SK-N-SH (cell line): ENCODE measurements around the gene LSMEM2. TPM values are rescaled to one million over a fixed set of nuclear protein-coding genes. Genes with fewer than 3 reads are reported as not detected.
"Not testable (repeated sequence)": the region's sequence is repeated elsewhere in the genome, so short reads cannot be mapped to it uniquely, and the experiment has no call there.

Experiments used
- CTCF ChIA-PET: fragments of 300-600, 350-600 bp; formaldehyde crosslinking; extraction: SDS; loops from one replicate; lab custom pipeline; 2021; lab: Yijun Ruan, JAX
- POLR2A ChIA-PET: fragments of 350-600 bp; sonication (Branson Sonifier 250); formaldehyde crosslinking; extraction: SDS; loops from one replicate; lab custom pipeline; 2020; ENCODE audit warnings: antibody characterized with exemption, inconsistent platforms; lab: Yijun Ruan, JAX
- DNase-seq: peaks from one replicate; pipeline ENCODE4 v3.0.0; 2012
- H2AFZ ChIP-seq: fragments of 200-600 bp; sonication (generic); 2 replicates; pipeline ENCODE4 v1.8.1; 2016; ENCODE audit warnings: antibody characterized with exemption, mild to moderate bottlenecking, low read depth
- H3F3A ChIP-seq: fragments of 200-600 bp; sonication (generic); replicated peaks from 2 replicates; pipeline ENCODE3; 2016; ENCODE audit warnings: antibody characterized with exemption, mild to moderate bottlenecking; ENCODE audit not compliant: insufficient read depth
- H3K27ac ChIP-seq, 2 experiments: fragments of 200-500 bp in 1 of 2; fragments of 200-600 bp in 1 of 2; sonication (Bioruptor generic) in 1 of 2; sonication (generic), shearing (Covaris generic) in 1 of 2; 2 replicates each; pipeline versions ENCODE4 v1.5.1 to v1.6.1; 2014 to 2016; ENCODE audit warnings: low read depth in 2 of 2, inconsistent platforms in 1 of 2, low read length in 1 of 2, mild to moderate bottlenecking in 1 of 2, mixed read lengths in 1 of 2
- H3K27me3 ChIP-seq: fragments of 200-600 bp; sonication (generic), shearing (Covaris generic); 2 replicates; pipeline ENCODE4 v1.6.1; 2016; ENCODE audit warnings: mixed run types; ENCODE audit not compliant: insufficient read depth
- H3K36me3 ChIP-seq, 2 experiments: fragments of 200-500 bp in 1 of 2; fragments of 200-600 bp in 1 of 2; sonication (Bioruptor generic) in 1 of 2; sonication (generic) in 1 of 2; replicated peaks in 1 of 2; 2 replicates each; pipeline versions ENCODE3 to v1.5.1; 2014 to 2016; ENCODE audit warnings: low read length in 1 of 2, mild to moderate bottlenecking in 1 of 2; ENCODE audit not compliant: insufficient read depth in 2 of 2, control insufficient read depth in 1 of 2
- H3K4me1 ChIP-seq, 2 experiments: fragments of 200-500 bp in 1 of 2; fragments of 200-600 bp in 1 of 2; sonication (Bioruptor generic) in 1 of 2; sonication (generic), shearing (Covaris generic) in 1 of 2; 2 replicates each; pipeline versions ENCODE4 v1.5.1 to v1.6.1; 2014 to 2016; ENCODE audit warnings: low read depth in 1 of 2, low read length in 1 of 2, mixed run types in 1 of 2; ENCODE audit not compliant: insufficient read depth in 2 of 2, control insufficient read depth in 1 of 2
- H3K4me2 ChIP-seq: fragments of 200-600 bp; sonication (generic), shearing (Covaris generic); 2 replicates; pipeline ENCODE4 v1.6.1; 2017; ENCODE audit warnings: mixed run types
- H3K4me3 ChIP-seq, 2 experiments: fragments of 200-500 bp in 1 of 2; fragments of 200-600 bp in 1 of 2; sonication (Bioruptor generic) in 1 of 2; sonication (generic), shearing (Covaris generic) in 1 of 2; 2 replicates each; pipeline versions ENCODE4 v1.5.1 to v1.8.1; 2014 to 2016; ENCODE audit warnings: low read depth in 2 of 2, inconsistent platforms in 1 of 2, low read length in 1 of 2, mild to moderate bottlenecking in 1 of 2, mixed read lengths in 1 of 2, moderate library complexity in 1 of 2
- H3K79me2 ChIP-seq: fragments of 200-600 bp; sonication (generic); 2 replicates; pipeline ENCODE4 v1.8.1; 2017; ENCODE audit warnings: mild to moderate bottlenecking; ENCODE audit not compliant: insufficient read depth
- H3K9ac ChIP-seq: fragments of 200-600 bp; sonication (generic); 2 replicates; pipeline ENCODE4 v1.6.1; 2017; ENCODE audit warnings: mixed run types
- H3K9me2 ChIP-seq: fragments of 200-600 bp; sonication (generic); 2 replicates; pipeline ENCODE4 v1.6.1; 2017; ENCODE audit warnings: mixed run types
- H3K9me3 ChIP-seq: fragments of 200-600 bp; sonication (generic); 2 replicates; pipeline ENCODE4 v1.6.1; 2017; ENCODE audit warnings: mixed run types, mild to moderate bottlenecking, moderate library complexity
- H4K20me1 ChIP-seq: fragments of 200-600 bp; sonication (generic); 2 replicates; pipeline ENCODE4 v1.6.1; 2017; ENCODE audit warnings: mild to moderate bottlenecking, mixed run types; ENCODE audit not compliant: insufficient read depth
- ELF1 ChIP-seq: IDR thresholded peaks from 2 replicates; pipeline ENCODE4 v1.4.0; 2012
- EP300 ChIP-seq, 2 experiments: IDR thresholded peaks; 2 replicates each; pipeline versions ENCODE4 v1.4.0 to v1.6.1; 2012; ENCODE audit warnings: borderline replicate concordance in 1 of 2, low read depth in 1 of 2, low read length in 1 of 2
- FOSL2 ChIP-seq: IDR thresholded peaks from 2 replicates; pipeline ENCODE4 v1.4.0; 2012; ENCODE audit warnings: low read depth, mild to moderate bottlenecking, moderate library complexity, borderline replicate concordance
- FOXJ3 ChIP-seq: sonication (generic); formaldehyde crosslinking; IDR thresholded peaks from 2 replicates; pipeline ENCODE4 v1.5.1; 2020; ENCODE audit warnings: mild to moderate bottlenecking, missing genetic modification reagents
- GABPA ChIP-seq: IDR thresholded peaks from 2 replicates; pipeline ENCODE4 v1.4.0; 2012; ENCODE audit warnings: low read depth, mild to moderate bottlenecking
- GATA2 ChIP-seq: sonication (generic); formaldehyde crosslinking; IDR thresholded peaks from 2 replicates; pipeline ENCODE4 v1.5.0; 2020; ENCODE audit warnings: mild to moderate bottlenecking, missing genetic modification reagents
- IRF3 ChIP-seq: fragments of 150-350 bp; IDR thresholded peaks from 2 replicates; pipeline ENCODE4 v1.6.1; 2016; ENCODE audit warnings: mild to moderate bottlenecking, low read depth, low read length
- JUND ChIP-seq: IDR thresholded peaks from 2 replicates; pipeline ENCODE4 v1.4.0; 2012
- MAX ChIP-seq: IDR thresholded peaks from 2 replicates; pipeline ENCODE4 v1.4.0; 2012; ENCODE audit warnings: low read depth
- MEF2A ChIP-seq: IDR thresholded peaks from 2 replicates; pipeline ENCODE4 v1.4.0; 2012; ENCODE audit warnings: low read depth, borderline replicate concordance
- NFIC ChIP-seq: IDR thresholded peaks from 2 replicates; pipeline ENCODE4 v1.4.0; 2012; ENCODE audit warnings: borderline replicate concordance
- NRF1 ChIP-seq: IDR thresholded peaks from 2 replicates; pipeline ENCODE4 v1.6.1; 2012; ENCODE audit warnings: low read depth, mild to moderate bottlenecking, low read length
- PBX3 ChIP-seq: IDR thresholded peaks from 2 replicates; pipeline ENCODE4; 2012
- RAD21 ChIP-seq: IDR thresholded peaks from 2 replicates; pipeline ENCODE4 v1.6.1; 2012; ENCODE audit warnings: mild to moderate bottlenecking, low read length
- RCOR1 ChIP-seq: fragments of 150-350 bp; IDR thresholded peaks from 2 replicates; pipeline ENCODE4 v1.6.1; 2017; ENCODE audit warnings: antibody characterized with exemption, low read length
- REST ChIP-seq: IDR thresholded peaks from 2 replicates; pipeline ENCODE4 v1.6.1; 2012; ENCODE audit warnings: mild to moderate bottlenecking, low read depth, low read length, moderate library complexity
- RXRA ChIP-seq: IDR thresholded peaks from 2 replicates; pipeline ENCODE4 v1.4.0; 2012; ENCODE audit warnings: low read depth, mild to moderate bottlenecking, borderline replicate concordance
- SIN3A ChIP-seq: IDR thresholded peaks from 2 replicates; pipeline ENCODE4 v1.6.1; 2012; ENCODE audit warnings: low read depth, mild to moderate bottlenecking, low read length, moderate library complexity, borderline replicate concordance
- TCF12 ChIP-seq: IDR thresholded peaks from 2 replicates; pipeline ENCODE4 v1.4.0; 2012
- YY1 ChIP-seq: IDR thresholded peaks from 2 replicates; pipeline ENCODE4 v1.4.0; 2012; ENCODE audit warnings: low read depth, mild to moderate bottlenecking
- WGBS: methylation state at CpG from one replicate; pipeline ENCODE4 v1.1.6; 2017; ENCODE audit warnings: low lambda C conversion rate; 5-methylcytosine and 5-hydroxymethylcytosine counted together
- polyA plus RNA-seq, 3 experiments: library from polyadenylated mRNA; depleted of rRNA; stranded (reverse); fragments of >200 nt; gene quantifications; 2 replicates each; pipeline ENCODE4 v1.2.3, GENCODE V29; 2012

Gene LSMEM2
- polyA plus RNA-seq, 1 of the 3 experiments (the other 2 are of a cell fraction), result 0.03 TPM

GRCh38 chr3:50271314-50271936, 7.5 kb upstream of the LSMEM2 start:
- Histone ChIP-seq H3K4me2 (no peak overlapping the region), H3K4me3 (no peak overlapping the region), H3K9me3 (no peaks in the 10 kb centered on the region), H3K9me2 (no peaks in the 10 kb centered on the region), H3K4me1 (peaks cover 11 to 26% of the 10 kb centered on the region in 2 experiments; a peak in 2 of 4 replicates), H4K20me1 (no peaks in the 10 kb centered on the region), H3K79me2 (no peaks in the 10 kb centered on the region), H3F3A (peaks cover 18% of the 10 kb centered on the region), H2AFZ (no peak overlapping the region), H3K9ac (no peak overlapping the region), H3K36me3 (no peaks in the 10 kb centered on the region), H3K27ac (no peak overlapping the region), H3K27me3 (0 out of 2 replicates have a peak, but pooled peaks cover 16% of the 10 kb centered on the region)
- ChIA-PET CTCF (interaction anchor here (1.0 to 12.2 kb wide), 11 partner anchors 11 to 157 kb away, joined by 3 to 206 read pairs (median 7); partner anchors contain the start of gene GNAT1), POLR2A (no interaction called here)
- WGBS, result 78% methylated on average over 4 of the region's 10 CpGs
- DNase-seq, result no peak
- TF ChIP-seq JUND (no peak), RCOR1 (no peak), GABPA (no peak), TCF12 (no peak), FOXJ3 (CRISPR knock-in tag) (no peak), MEF2A (no peak), NRF1 (no peak), EP300 (IDR thresholded peaks at IDR 0.05; ENCODE audit: borderline replicate concordance in 1 of 2, low read depth in 1 of 2, low read length in 1 of 2) (no peak), RXRA (no peak), FOSL2 (no peak), RAD21 (no peak), ELF1 (no peak), YY1 (no peak), REST (no peak), PBX3 (no peak), MAX (no peak), GATA2 (CRISPR knock-in tag) (no peak), NFIC (no peak), IRF3 (no peak), SIN3A (no peak)

- Histone ChIP-seq H3F3A (peaks cover 18% of the 10 kb centered on the region), H3K4me1 (peaks cover 11 to 19% of the 10 kb centered on the region in 2 experiments; a peak in 2 of 4 replicates), H3K27me3 (0 out of 2 replicates have a peak, but pooled peaks cover 16% of the 10 kb centered on the region)
- H3K79me2 ChIP-seq, H3K4me2 ChIP-seq, H3K9me3 ChIP-seq, H3K9ac ChIP-seq, H3K4me3 ChIP-seq, H3K36me3 ChIP-seq, DNase-seq, H4K20me1 ChIP-seq, H3K27ac ChIP-seq, H3K9me2 ChIP-seq, POLR2A ChIA-PET, H2AFZ ChIP-seq: not testable (repeated sequence)
- CTCF ChIA-PET, result interaction anchor here (0.6 to 12.2 kb wide), 18 partner anchors 9 to 639 kb away, joined by 3 to 206 read pairs (median 6); partner anchors contain the start of genes GNAI2 and GNAT1
- 63% methylated on average over 10 of the region's 10 CpGs for WGBS
Observed at GRCh38 chr3:50272538-50272910, 6.4 kb upstream of the LSMEM2 start.
